ENCODE measurements around the gene SLIT1.
A peak's percentile ranks its signal among the peaks of the same experiment; 100 is the strongest.

SLIT1 gene

GRCh38 chr10:96999987-97000386 is 185.8 kb downstream of the SLIT1 start:
- no peaks in the 10 kb centered on the region for H3K4me1 ChIP-seq (ENCODE audit: control insufficient read depth, insufficient read depth, low read length, unreplicated experiment)
- no peak overlapping the region for H2AFZ ChIP-seq (ENCODE audit: low read length, unreplicated experiment)
- H3K36me3 ChIP-seq (ENCODE audit: insufficient read depth, low read length): no peaks in the 10 kb centered on the region
- H3K79me2 ChIP-seq (ENCODE audit: control insufficient read depth, insufficient read depth, low read length, unreplicated experiment): no peaks in the 10 kb centered on the region
- no peaks in the 10 kb centered on the region for H3K27me3 ChIP-seq (ENCODE audit: insufficient read depth, low read length)
- H3K27ac ChIP-seq (ENCODE audit: low read depth, low read length): no peak overlapping the region
- no peak overlapping the region for H3K4me3 ChIP-seq (ENCODE audit: low read depth, low read length)

GRCh38 chr10:96999337-96999736 is 186.4 kb downstream of the SLIT1 start:
- Histone ChIP-seq H3K27ac (ENCODE audit: low read depth, low read length) (no peak overlapping the region), H3K36me3 (ENCODE audit: insufficient read depth, low read length) (no peaks in the 10 kb centered on the region), H3K27me3 (ENCODE audit: insufficient read depth, low read length) (no peaks in the 10 kb centered on the region), H3K4me3 (ENCODE audit: low read depth, low read length) (no peak overlapping the region), H2AFZ (ENCODE audit: low read length, unreplicated experiment) (no peak overlapping the region), H3K4me1 (ENCODE audit: control insufficient read depth, insufficient read depth, low read length, unreplicated experiment) (no peaks in the 10 kb centered on the region), H3K79me2 (ENCODE audit: control insufficient read depth, insufficient read depth, low read length, unreplicated experiment) (no peaks in the 10 kb centered on the region)

GRCh38 chr10:96998329-96998888 is 187.3 kb downstream of the SLIT1 start:
- Histone ChIP-seq H3K4me3 (ENCODE audit: low read depth, low read length) (no peak overlapping the region), H2AFZ (ENCODE audit: low read length, unreplicated experiment) (no peak overlapping the region), H3K79me2 (ENCODE audit: control insufficient read depth, insufficient read depth, low read length, unreplicated experiment) (no peaks in the 10 kb centered on the region), H3K4me1 (ENCODE audit: control insufficient read depth, insufficient read depth, low read length, unreplicated experiment) (no peaks in the 10 kb centered on the region), H3K27ac (ENCODE audit: low read depth, low read length) (no peak overlapping the region), H3K36me3 (ENCODE audit: insufficient read depth, low read length) (no peaks in the 10 kb centered on the region), H3K27me3 (ENCODE audit: insufficient read depth, low read length) (no peaks in the 10 kb centered on the region)

GRCh38 chr10:96996275-96996965 is 189.3 kb downstream of the SLIT1 start:
- no peak overlapping the region for H3K27ac ChIP-seq (ENCODE audit: low read depth, low read length)

GRCh38 chr10:96995851-96996250 is 189.9 kb downstream of the SLIT1 start:
- H3K27ac ChIP-seq (ENCODE audit: low read depth, low read length): no peak overlapping the region
- H3K36me3 ChIP-seq (ENCODE audit: insufficient read depth, low read length): no peaks in the 10 kb centered on the region
- no peaks in the 10 kb centered on the region for H3K27me3 ChIP-seq (ENCODE audit: insufficient read depth, low read length)
- no peak overlapping the region for H3K4me3 ChIP-seq (ENCODE audit: low read depth, low read length)
- H2AFZ ChIP-seq (ENCODE audit: low read length, unreplicated experiment): no peak overlapping the region
- H3K79me2 ChIP-seq (ENCODE audit: control insufficient read depth, insufficient read depth, low read length, unreplicated experiment): no peaks in the 10 kb centered on the region
- peaks cover 10% of the 10 kb centered on the region for H3K4me1 ChIP-seq (ENCODE audit: control insufficient read depth, insufficient read depth, low read length, unreplicated experiment)

More at GRCh38 chr10:96996275-96996965, 189.3 kb downstream of the SLIT1 start:
- no peaks in the 10 kb centered on the region for H3K79me2 ChIP-seq (ENCODE audit: control insufficient read depth, insufficient read depth, low read length, unreplicated experiment)
- peaks cover 5% of the 10 kb centered on the region for H3K4me1 ChIP-seq (ENCODE audit: control insufficient read depth, insufficient read depth, low read length, unreplicated experiment)
- no peaks in the 10 kb centered on the region for H3K27me3 ChIP-seq (ENCODE audit: insufficient read depth, low read length)
- no peak overlapping the region for H3K4me3 ChIP-seq (ENCODE audit: low read depth, low read length)
- H2AFZ ChIP-seq (ENCODE audit: low read length, unreplicated experiment): no peak overlapping the region
- H3K36me3 ChIP-seq (ENCODE audit: insufficient read depth, low read length): no peaks in the 10 kb centered on the region

GRCh38 chr10:96992721-96993120 is 193.0 kb downstream of the SLIT1 start:
- H3K36me3 ChIP-seq (ENCODE audit: insufficient read depth, low read length): no peaks in the 10 kb centered on the region
- no peak overlapping the region for H2AFZ ChIP-seq (ENCODE audit: low read length, unreplicated experiment)
- H3K27me3 ChIP-seq (ENCODE audit: insufficient read depth, low read length): no peaks in the 10 kb centered on the region
- H3K27ac ChIP-seq (ENCODE audit: low read depth, low read length): no peak overlapping the region
- no peak overlapping the region for H3K4me3 ChIP-seq (ENCODE audit: low read depth, low read length)
- H3K79me2 ChIP-seq (ENCODE audit: control insufficient read depth, insufficient read depth, low read length, unreplicated experiment): no peaks in the 10 kb centered on the region
- peaks cover 14% of the 10 kb centered on the region for H3K4me1 ChIP-seq (ENCODE audit: control insufficient read depth, insufficient read depth, low read length, unreplicated experiment)

- Histone ChIP-seq H3K27ac (ENCODE audit: low read depth, low read length) (peak overlapping the region; percentile 17; the same call in 1 of the 2 replicates), H3K27me3 (ENCODE audit: insufficient read depth, low read length) (no peaks in the 10 kb centered on the region), H3K79me2 (ENCODE audit: control insufficient read depth, insufficient read depth, low read length, unreplicated experiment) (no peaks in the 10 kb centered on the region), H3K36me3 (ENCODE audit: insufficient read depth, low read length) (no peaks in the 10 kb centered on the region), H3K4me3 (ENCODE audit: low read depth, low read length) (peak overlapping the region; percentile 34; the same call in 1 of the 2 replicates), H3K4me1 (ENCODE audit: control insufficient read depth, insufficient read depth, low read length, unreplicated experiment) (peaks cover 14% of the 10 kb centered on the region), H2AFZ (ENCODE audit: low read length, unreplicated experiment) (no peak overlapping the region)
These were observed 194.4 kb downstream of the SLIT1 start for GRCh38 chr10:96991313-96991841.

GRCh38 chr10:96988426-96988825 is 197.3 kb downstream of the SLIT1 start:
- H3K79me2 ChIP-seq (ENCODE audit: control insufficient read depth, insufficient read depth, low read length, unreplicated experiment): no peaks in the 10 kb centered on the region
- no peaks in the 10 kb centered on the region for H3K27me3 ChIP-seq (ENCODE audit: insufficient read depth, low read length)
- no peak overlapping the region for H2AFZ ChIP-seq (ENCODE audit: low read length, unreplicated experiment)
- H3K27ac ChIP-seq (ENCODE audit: low read depth, low read length): no peak overlapping the region
- H3K4me3 ChIP-seq (ENCODE audit: low read depth, low read length): no peak overlapping the region
- peaks cover 14% of the 10 kb centered on the region for H3K4me1 ChIP-seq (ENCODE audit: control insufficient read depth, insufficient read depth, low read length, unreplicated experiment)
- no peaks in the 10 kb centered on the region for H3K36me3 ChIP-seq (ENCODE audit: insufficient read depth, low read length)

GRCh38 chr10:96987842-96988175 is 197.9 kb downstream of the SLIT1 start:
- Histone ChIP-seq H3K27ac (ENCODE audit: low read depth, low read length) (no peak overlapping the region), H3K4me3 (ENCODE audit: low read depth, low read length) (no peak overlapping the region), H3K36me3 (ENCODE audit: insufficient read depth, low read length) (no peaks in the 10 kb centered on the region)

GRCh38 chr10:96987141-96987841 is 198.5 kb downstream of the SLIT1 start:
- Histone ChIP-seq H3K4me1 (ENCODE audit: control insufficient read depth, insufficient read depth, low read length, unreplicated experiment) (peaks cover 14% of the 10 kb centered on the region), H3K79me2 (ENCODE audit: control insufficient read depth, insufficient read depth, low read length, unreplicated experiment) (no peaks in the 10 kb centered on the region), H2AFZ (ENCODE audit: low read length, unreplicated experiment) (no peak overlapping the region), H3K27ac (ENCODE audit: low read depth, low read length) (no peak overlapping the region), H3K36me3 (ENCODE audit: insufficient read depth, low read length) (no peaks in the 10 kb centered on the region), H3K27me3 (ENCODE audit: insufficient read depth, low read length) (no peaks in the 10 kb centered on the region), H3K4me3 (ENCODE audit: low read depth, low read length) (no peak overlapping the region)

More at GRCh38 chr10:96987842-96988175, 197.9 kb downstream of the SLIT1 start:
- Histone ChIP-seq H3K4me1 (ENCODE audit: control insufficient read depth, insufficient read depth, low read length, unreplicated experiment) (peaks cover 14% of the 10 kb centered on the region), H3K27me3 (ENCODE audit: insufficient read depth, low read length) (no peaks in the 10 kb centered on the region), H3K79me2 (ENCODE audit: control insufficient read depth, insufficient read depth, low read length, unreplicated experiment) (no peaks in the 10 kb centered on the region), H2AFZ (ENCODE audit: low read length, unreplicated experiment) (no peak overlapping the region)

Measured in ACC112 (cell line).